GM18508 (cell line): Measurements from ENCODE around the gene CAPS.

Source experiments
- ATAC-seq: cut with Tn5 transposase; IDR thresholded peaks from one replicate; pipeline ENCODE4 v1.9.1; 2021; ENCODE audit warnings: moderate number of reproducible peaks; ENCODE audit not compliant: insufficient read depth, unreplicated experiment

The CAPS gene

GRCh38 chr19:5908773-5909442 is 5.1 kb upstream of the CAPS start:
- no peak for ATAC-seq

- ATAC-seq = no peak
Observed at GRCh38 chr19:5910638-5910907, 3.5 kb upstream of the CAPS start.

DNA sequence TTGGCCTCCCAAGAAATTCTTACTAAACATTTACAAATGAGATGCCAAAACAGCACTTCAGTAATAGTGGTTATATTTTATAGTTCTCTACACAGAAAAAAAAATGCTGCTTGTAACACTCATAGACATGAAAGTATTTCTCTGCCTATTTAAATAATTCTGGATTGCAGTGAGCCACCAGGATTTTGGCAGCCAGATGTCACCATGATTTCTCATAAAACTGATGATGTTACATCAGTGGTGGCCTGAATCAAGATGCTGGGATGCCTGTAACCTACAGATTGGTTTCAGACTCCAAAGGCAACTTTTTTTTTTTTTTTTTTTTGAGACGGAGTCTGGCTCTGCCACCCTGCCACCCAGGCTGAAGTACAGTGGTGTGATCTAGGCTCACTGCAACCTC is 2.7 kb upstream of the CAPS start:
- no peak for ATAC-seq

- ATAC-seq = no peak
Observed at GRCh38 chr19:5914358-5914774, 312 bp downstream of the CAPS start.

- ATAC-seq = no peak
Observed at GRCh38 chr19:5914946-5915781, 1.1 kb downstream of the CAPS start.

- ATAC-seq = no peak
Observed at GRCh38 chr19:5915782-5916165, 1.7 kb downstream of the CAPS start.

- ATAC-seq = no peak
Observed at GRCh38 chr19:5916181-5916708, 2.2 kb downstream of the CAPS start.

DNA sequence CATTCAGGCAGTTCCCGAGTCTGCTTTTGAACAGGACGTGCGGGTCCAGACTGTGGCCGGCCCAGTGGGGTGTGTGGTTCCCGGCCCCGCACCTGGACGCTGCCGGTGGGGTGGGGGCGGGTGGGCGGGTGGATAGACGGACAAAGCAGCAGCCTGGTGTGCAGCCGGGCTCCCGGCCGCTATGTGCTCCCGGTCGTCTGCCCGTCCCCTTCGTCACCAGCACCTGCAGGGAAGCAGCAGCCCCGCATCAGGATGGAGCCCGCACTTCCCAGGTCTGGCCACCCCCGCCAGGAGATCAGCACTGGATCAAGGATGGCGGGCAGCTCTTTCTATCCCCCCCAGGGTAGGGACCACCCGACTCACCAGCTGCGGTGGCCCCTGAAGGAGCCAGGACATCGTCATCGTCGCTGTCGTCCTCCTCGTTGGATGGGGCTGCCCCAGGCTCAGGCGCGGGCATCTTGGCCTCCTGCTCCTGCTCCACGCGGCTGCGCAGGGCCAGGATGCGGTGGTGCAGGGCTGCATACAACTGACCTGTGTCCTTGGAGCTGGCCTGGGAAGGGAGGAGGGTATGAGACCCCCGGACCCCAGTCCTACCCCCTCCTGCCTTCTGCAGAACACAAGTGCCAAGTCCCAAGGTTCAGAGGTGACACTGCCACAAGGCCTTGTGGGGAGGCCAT is 3.5 kb downstream of the CAPS start:
- no peak for ATAC-seq

- no peak for ATAC-seq
Observed at GRCh38 chr19:5918463-5919079, 4.5 kb downstream of the CAPS start.

- no peak for ATAC-seq
Observed at GRCh38 chr19:5921516-5922160, 7.6 kb downstream of the CAPS start.

DNA sequence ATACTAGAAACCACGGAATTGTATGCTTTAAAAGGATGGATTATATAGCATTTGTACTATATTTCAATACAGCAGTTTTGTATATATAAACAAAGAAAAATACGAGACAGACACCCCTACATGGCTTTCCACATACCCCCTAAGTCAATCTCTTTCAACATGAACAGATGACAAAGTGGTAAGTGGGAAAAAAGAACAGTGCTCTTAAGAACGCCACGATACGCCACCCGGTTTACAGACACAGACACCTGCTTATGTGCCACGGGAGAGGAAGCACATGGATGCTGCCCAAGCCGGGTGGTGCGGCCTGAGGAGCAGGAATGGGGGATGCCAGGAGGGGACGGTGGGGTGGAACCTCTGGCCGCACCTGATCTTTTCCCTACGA is 8.1 kb downstream of the CAPS start:
- no peak for ATAC-seq

GRCh38 chr19:5923356-5923755 is 9.3 kb downstream of the CAPS start:
- ATAC-seq = no peak

- no peak for ATAC-seq
Observed at GRCh38 chr19:5925830-5926427, 11.9 kb downstream of the CAPS start.

- ATAC-seq = no peak
Observed at GRCh38 chr19:5926641-5927440, 12.8 kb downstream of the CAPS start.

- no peak for ATAC-seq
Observed at GRCh38 chr19:5927441-5927821, 13.4 kb downstream of the CAPS start.

GRCh38 chr19:5929179-5929578 is 15.1 kb downstream of the CAPS start:
- ATAC-seq = no peak

- ATAC-seq = no peak
Observed at GRCh38 chr19:5929625-5930024, 15.6 kb downstream of the CAPS start.

DNA sequence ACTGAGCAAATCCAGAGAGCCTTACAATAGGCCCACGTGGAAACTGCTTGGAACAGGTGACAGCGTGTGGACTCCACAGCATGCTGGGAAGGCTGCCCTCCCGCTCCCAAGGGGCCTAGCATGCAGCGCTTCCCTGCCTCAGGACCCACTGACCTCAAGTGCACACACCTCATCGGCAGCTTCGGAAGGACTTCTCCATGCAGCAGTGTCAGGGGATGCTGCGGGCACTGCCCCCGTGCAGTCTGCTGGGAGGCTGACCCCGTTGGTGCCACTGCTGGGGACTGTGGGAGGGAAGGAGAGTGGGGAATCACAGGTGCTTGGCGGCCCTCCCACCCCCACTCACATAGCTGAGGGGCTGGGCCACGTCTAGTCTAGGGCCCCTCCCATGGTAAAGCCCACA is 17.2 kb downstream of the CAPS start:
- ATAC-seq = no peak

GRCh38 chr19:5932146-5932545 is 18.1 kb downstream of the CAPS start:
- no peak for ATAC-seq
